DMS79 (cell line): ENCODE measurements around the gene ARID3B.

Source experiments
- DNase-seq: peaks from one replicate; lab custom pipeline; 2025; lab: John Stamatoyannopoulos, UW

Gene ARID3B

DNA sequence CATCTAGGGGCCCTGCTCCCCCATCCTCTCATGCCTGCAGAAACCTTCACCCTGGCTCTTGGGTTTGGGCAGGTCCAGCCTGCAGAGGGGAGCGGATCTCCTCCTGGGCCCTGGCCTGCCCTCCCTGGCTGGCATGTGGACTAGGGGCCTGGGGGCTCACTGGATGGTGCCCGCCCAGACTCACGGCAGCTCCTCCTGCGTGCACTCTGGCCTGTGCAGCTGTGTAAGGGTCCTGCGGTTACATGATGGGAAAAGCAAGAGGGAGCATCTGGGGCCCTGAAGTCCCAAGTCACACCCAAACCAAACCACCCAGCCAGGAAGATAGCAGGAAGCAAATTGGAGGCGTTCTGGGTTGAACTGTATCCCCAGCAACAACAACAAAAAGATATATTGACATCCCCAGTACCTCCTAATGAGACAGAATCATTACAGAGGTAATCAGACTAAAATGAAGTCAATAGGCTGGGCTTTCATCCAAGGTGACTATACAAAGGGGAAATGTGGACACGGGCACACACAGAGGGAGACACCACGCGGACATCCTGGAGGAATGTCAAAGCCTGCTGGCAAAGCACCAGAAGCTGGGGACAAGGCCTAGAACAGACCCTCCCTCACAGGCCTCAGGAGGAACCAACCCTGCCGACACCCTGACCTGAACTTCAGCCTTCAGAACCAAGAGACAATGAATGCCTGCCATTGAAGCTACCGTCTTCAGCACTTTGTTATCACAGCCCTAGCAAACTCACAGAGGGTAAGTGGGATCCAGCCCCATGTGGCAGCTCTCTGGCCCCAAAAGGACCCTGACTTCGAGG is 64.2 kb downstream of the ARID3B start:
- no peak for DNase-seq

DNA sequence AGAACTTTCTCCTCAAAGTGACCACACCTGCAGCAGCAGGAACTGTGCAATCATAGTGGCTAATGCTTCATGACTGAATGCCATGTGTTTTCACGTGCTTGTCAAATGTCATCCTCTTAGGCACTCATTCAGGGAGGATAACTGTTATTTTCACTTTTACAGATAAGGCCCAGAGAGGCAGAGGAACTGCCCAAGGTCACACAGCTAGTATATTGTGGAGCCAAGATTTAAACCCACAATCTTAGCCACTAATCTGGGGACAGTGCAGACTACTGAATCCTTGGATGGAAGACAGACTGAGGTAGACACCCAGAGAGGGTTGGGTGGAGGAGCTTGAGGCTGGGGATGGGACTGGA is 64.8 kb downstream of the ARID3B start:
- no peak for DNase-seq

DNA sequence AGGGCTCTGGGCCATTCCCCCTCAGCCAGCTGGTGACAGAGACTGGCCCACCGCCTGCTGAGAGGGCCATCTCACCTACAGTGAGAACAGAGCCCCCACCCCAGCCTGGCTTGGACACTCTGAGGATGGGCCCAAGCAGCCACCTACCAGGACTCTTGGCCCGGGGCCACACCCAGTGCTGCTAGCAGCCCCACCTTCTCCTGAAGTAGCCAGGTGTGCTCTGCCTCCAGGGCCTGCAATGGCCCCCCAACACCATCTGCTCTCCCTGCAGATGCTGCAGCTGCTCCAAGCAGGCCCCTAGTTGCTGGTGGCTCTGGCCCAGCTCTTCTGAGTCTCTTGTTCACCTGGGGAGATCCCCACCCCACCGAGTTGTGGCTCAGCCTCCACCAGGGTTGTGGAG is 67.8 kb downstream of the ARID3B start:
- DNase-seq, result no peak

DNA sequence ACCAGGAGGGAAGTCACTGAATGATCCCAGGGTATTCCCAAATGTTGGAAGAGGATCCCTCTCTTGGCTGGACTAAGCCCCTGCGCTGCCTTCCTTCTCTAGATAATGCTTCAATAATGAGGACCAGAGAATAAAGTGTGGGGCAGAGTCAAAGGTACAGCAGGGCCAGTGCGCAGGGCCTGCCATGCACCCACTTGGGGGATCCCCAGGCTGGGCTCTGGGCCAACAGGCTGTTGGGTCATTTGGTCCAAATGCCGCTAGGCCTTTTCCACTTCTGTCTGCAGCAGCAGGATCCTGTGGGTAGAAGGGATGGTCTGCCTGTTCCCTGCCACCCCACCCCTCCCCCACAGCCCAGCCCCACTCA is 68.9 kb downstream of the ARID3B start:
- DNase-seq, result no peak

DNA sequence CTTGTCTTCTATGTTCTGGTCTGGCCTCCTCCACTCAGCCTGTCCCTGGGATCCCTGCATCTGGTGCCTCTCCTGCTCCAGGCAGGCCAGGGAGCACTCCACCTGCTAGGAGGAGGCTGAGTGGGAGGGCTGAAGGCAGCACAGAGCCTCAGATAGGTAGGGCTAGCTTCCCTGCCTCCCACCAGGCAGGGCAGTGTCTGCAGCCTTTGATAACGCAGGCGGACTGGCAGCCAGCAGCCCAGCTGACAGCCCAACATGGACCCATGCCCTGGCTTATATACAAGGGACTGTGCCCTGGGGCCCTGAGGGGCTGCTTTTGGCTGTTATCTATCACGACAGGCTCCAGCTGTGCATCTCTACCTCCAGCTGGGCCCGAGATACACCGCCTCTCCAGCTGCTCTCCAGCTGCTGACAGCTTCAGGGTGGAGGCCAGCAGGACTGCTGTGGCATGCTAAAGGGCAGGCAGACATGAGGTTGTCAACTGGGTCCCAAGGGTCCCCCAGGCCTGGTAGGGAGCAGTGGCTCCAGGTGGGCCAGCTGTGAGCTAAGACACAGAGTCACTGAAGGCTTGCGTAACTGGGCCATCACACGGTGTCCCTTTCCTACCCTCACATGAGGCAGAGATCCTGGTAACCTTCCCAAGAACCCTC is 69.4 kb downstream of the ARID3B start:
- DNase-seq, result no peak

DNA sequence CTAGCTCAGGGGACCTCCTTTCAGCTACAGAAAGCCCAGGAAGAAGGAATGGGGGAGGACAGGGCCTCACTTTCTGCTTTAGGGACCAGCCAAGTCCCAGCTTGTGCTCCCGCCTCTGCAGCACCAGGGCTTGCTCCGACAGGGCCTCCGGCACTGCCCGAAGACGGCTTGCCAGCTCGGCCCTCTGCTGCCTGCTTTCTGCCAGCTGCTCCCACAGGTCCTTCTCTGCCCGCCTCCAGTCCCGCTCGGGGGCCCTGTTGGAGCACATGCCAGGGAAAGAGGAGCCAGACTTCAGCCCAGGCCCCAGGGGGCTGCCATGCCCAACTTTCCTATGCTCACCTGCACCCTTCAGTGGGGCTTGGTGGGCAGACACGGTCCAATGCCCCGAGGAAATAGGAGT is 70.3 kb downstream of the ARID3B start:
- DNase-seq, result no peak

DNA sequence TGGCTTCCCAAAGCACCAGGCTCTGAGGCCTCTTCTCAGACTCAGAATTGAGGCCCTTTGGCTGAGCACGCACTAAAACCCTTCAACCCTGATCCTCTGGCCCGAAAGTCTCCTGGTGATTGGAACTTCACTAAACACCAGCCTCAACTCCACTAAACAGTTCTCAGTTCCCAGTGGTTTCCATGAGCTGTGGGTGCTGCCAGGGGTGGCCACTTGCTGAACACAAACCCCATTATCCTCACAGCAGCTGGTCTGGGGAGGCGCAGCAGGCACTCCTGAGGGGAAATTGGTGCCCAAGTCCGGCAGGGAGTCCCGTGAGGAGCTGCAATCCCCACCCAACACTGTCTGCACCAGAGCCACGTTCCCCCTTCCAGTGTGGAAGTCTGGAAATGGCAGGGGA is 70.8 kb downstream of the ARID3B start:
- no peak for DNase-seq

DNA sequence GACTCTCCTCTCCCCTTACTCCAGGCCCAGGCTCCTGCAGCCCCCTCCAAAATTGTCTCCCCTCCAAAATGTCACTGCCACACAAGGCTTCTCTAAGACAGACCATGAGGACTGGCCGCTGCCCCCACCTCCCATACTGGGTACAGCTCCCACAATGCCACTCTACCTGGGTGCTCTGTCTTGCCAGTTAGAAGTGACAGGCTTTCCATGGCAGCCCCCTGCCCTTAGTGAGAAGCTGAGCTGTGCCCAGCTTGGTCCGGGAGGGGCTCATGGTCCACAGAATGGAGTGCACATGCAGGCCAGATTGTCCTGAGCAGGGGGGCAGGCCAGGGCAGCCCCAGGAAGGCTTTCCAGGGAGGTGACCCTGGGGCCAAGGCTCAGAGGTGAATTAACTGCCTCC is 71.7 kb downstream of the ARID3B start:
- DNase-seq, result no peak

DNA sequence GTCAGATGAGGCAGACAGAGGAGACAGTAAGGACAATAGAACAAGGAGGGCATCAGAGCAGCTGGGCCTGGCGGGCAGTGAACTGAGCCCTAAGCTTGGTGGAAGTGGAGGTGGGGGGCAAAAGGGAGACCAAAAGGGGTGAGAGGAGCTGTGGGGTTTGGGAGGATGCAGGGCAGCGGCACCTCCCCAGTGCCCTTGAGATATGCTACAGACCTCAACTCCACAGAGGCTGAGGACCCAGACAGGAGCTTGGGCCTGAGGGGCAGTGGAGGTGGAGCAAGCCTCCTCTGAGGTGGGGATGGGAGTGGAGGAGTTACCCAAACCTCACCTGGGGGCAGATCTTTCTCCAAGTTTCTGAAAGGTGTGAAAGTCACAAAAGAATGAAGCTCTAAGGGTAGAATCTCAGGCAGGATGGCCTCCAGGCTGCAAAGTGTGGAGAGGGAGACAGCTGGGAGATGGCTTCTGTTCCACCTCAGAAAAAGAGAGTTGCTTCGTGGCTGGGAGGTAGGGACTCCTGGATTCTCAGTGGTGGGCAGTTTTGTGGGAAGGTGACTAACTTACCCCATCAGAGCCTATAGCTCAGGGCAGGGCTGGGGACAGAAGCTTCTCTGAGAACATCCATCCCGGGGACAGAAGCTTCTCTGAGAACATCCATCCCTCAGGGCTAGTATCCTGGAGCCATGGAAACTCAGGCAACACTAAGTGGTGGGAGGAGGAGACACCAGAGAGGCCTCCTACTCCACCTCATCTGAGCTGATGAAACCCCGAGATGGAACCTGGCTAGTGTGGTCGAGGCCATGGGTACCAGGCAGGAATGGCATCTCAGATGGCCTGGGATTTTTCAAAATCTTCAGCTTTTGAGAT is 72.3 kb downstream of the ARID3B start:
- no peak for DNase-seq

DNA sequence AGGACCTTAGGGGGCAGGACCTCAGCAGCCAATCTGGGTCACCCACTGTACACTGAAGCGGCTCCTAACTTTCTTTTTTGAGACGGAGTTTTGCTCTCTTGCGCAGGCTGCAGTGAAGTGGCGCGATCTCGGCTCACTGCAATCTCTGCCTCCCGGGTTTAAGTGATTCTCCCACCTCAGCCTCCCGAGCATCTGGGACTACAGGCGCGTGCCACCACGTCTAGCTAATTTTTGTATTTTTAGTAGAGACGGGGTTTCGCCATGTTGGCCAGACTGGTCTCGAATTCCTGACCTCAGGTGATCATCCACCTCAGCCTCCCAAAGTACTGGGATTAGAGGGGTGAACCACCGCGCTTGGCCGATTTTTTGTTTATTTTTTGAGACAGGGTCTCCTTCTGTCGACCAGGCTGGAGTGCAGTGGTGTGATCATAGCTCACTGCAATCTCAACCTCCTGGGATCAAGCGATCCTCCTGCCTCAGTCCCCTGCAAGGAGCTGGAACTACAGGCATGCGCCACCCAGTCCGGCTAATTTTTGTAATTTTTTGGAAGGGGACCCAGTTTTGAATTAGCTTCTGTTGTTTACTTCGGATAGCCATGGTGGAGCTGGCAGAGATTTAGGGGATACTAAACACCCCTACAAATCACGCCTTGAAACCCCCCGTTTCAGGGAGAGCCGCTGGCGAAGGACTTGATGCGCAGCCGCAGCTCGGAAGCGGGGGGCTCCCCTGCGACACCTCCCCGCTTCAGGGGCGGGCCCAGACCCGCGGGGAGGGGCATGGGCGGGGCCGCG is 73.1 kb downstream of the ARID3B start:
- DNase-seq, result no peak

DNA sequence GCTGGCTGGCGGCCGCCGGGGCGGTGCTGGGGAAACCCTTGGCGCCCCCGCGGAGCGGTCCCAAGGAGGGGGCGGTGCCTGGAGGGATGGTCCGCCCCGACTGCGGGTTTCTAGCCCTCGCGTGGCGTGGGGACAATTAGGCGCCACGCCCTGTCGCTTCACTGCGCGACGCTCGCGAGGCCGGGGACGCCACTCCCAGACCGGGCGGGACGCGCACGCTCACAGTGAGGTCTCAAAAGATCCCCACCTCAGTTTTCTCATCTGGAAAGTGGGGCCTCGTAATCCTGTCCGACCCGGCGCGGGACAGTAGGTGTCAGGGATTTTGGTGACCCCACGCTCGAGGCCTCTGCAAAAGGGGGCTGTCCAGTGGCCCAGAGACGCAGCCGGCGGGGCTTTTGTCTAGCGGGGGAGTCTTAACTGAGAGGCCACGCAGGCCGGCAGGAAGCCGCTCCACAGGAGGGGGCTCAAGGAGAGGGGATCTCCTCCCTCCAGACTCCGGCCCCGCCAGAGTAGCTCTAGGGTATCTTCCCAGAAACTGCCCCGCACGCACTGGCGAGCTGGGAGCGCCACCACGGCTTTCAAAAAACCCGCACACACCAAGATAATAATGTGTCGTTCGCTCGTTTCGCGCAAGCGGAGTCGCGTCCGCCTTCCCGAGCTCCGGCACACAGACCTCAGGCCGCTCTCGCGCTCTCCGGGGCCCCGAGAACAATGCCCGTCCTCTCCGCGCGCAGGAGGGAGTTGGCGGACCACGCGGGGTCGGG is 73.9 kb downstream of the ARID3B start:
- DNase-seq, result no peak

DNA sequence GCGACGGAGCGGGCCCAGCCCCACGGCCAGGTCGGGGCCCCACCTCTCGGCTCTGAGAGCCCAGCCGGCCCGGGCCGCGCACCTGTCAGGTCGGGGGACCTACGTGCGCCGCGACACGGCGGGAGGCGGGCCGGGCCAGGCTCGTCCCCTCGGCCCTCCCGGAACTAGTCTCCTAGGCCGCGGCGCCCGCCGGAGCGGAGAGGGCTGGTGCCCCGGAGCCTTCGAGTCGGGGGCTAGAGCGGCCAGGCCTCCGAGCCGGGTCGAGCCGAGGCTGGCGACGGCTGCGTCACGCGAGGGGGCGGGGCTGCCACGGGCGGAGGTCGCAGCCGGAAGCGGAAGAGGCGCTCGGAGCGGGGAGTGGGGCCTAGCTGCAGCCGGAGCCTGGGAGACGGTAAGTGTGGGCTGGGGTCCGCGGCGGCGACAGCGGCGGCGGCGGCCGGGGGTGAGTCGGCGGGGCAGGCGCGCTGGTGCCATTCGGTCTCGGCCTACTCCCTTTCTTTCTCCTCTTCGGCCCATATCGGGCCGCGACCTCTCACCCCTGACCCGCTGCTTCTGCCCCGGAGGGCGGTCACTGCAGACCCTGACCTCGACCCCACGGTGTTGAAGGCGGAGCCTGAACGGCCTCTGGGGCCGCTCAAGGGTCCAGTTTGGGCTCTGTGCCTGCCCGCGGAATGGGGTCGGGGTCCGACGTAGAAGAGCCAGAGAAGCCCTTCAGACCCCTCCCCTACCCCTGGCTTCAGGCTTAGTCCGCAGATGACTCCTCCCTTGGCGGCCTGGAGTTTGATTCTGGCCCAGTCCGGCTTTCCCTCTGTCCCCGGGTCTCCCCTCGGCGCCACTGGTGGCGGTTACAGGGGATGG is 74.7 kb downstream of the ARID3B start, which contains the start of gene CLK3:
Gene CLK3, plus strand, starts transcription at position 329 of the 858 bp plus-strand sequence. CDS start 3,361 bp downstream, outside the sequence.
- DNase-seq, result peak; percentile 46

DNA sequence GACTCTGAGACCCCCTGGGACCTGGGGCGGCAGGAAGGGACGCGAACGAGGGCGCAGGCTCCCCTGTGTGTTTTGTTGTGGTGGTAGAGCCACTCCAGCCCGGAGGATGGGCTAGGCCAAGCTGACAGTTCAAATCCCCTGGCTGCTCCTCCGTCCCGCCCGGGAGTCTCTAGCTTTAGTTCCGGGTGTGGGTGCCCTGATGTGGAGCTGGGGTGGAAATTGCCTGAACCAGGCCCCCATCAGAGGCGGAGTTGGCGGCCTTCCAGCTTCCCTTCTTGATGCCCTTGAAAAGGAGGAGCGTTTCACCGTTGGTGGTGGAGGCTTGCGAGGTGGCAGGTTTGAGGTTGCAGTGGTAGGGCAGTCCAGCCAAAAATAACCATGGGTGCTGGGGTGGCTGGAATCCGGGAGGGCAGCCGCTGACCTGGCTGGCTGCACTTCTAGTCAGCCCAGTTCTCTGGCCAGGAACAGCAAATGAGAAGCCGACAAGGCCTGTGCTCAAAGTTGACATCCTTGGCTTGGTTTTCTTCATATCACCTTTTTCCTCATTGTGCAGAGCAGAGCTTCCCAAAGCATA is 75.4 kb downstream of the ARID3B start:
- no peak for DNase-seq

DNA sequence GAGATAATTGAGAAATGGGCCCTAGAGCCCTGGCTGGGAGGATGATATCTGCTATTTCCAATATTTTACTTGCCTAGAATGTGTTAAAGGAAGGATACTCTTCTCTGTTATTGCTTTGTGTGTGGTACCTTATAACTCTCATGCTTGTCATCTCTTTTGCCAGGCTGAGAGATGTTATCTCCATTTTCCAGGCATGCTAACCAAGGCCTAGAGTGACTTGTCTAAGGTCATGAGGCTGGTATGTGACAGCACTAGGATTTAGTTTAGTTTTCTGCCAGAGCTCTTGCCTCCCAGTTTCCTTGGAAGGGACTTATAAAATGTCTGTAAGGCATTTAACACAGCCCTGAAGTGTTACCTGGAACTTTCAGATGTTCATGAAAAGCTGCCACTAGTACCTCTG is 76.0 kb downstream of the ARID3B start:
- DNase-seq, result no peak

DNA sequence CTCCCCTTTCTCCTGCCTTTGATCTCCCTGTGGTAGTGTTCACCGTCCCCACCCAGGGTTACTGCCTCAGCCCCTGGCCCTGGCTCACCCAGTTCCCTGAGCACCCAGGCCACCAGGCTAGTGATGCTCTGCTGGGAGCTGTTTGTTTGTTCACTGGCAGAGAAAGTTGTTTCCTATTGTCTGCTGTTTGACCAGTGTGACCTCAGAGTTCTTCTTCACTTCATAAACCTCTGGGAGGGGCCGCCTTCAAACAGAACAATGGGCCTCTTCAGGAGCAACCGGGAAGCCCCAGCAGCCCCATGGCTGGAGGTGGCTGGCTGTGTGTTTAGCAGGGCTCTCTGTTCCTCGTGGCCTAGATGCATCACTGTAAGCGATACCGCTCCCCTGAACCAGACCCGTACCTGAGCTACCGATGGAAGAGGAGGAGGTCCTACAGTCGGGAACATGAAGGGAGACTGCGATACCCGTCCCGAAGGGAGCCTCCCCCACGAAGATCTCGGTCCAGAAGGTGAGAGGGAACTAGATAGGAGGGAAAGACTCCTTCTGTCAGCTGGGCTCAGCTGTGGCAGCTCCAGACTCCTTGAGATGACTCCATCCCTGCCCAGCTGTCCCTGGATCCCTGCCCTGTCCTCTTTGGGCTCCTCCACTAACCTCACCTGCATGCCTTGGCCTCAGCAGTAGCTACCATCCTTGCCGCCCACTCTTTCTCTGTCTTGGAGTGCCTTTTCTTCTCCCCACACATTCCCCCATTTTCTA is 78.0 kb downstream of the ARID3B start:
- no peak for DNase-seq

DNA sequence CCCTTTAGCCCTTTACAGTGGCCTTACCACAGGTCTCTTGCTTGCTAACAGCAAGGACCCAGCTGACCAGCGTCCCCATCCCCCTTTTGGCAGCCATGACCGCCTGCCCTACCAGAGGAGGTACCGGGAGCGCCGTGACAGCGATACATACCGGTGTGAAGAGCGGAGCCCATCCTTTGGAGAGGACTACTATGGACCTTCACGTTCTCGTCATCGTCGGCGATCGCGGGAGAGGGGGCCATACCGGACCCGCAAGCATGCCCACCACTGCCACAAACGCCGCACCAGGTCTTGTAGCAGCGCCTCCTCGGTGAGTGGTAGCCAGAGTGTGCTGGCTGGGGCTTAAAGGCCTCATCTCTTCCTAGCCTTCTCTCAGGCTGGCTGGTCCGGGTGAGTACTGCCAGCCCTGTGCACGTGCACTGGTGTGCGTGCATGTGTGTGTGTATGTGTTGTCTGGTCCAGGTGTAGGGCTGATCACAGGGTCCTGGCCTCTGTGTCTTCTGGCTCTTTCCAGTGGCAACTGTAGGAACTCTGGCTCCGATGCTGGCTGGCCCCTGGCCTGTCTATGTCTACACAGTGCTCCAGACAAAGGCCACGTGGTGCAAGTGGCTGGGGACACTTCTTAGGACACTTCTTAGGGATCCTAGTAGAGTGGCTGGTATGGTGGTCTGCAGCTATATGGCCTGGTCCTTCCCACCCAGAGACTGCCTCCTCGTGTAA is 79.1 kb downstream of the ARID3B start:
- no peak for DNase-seq

DNA sequence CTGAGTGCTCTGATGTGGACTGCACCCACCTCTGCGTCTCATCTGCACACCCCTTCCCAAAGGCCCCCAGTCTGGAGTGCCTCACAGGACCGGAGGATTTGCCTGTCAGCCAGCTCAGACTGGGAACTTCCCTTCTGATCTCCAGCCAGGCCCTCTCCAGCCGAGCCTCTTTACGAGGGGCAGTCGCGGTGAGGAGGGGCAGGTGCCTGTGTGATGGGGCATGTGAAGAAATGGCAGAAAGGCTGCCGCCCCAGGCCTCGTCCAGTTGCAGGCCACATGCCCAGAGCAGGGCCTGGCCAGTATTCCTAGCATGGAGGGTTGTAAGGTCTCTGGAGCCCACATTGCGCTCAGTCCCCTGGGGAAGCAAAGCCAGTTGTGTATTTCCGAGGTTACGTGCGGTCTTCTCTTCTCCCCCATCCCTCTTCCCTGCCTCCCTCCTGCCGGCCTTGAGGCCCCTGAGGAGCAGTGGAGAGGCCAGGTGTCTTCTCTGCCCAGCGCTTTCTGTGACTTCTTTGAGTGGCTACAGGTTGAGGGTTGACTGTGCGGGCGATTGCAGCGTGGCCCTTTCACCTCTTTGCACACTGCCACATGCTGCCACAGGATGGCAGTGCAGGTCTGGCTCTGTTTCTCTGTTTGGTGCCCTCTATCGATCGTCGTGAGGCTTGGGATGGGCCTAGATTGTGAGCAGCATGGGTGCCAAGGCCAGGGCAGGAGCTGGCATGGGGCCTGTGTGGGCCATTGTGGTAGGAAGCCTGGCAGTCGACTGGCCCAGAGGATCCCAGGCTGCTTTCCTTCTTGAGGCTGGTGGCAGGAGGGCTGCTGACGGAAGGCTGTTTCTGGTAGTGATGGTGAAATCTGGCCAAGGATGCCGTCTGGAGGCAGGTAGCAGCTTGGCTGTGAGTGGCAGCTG is 79.9 kb downstream of the ARID3B start:
- no peak for DNase-seq
